Osteocyte (in vitro differentiated cells): Measurements from ENCODE around the gene ZBED1. TPM values are rescaled to one million over a fixed set of nuclear protein-coding genes. Genes with fewer than 3 reads are reported as not detected.
"Not testable (repeated sequence)": the region's sequence is repeated elsewhere in the genome, so short reads cannot be mapped to it uniquely, and the experiment has no call there.

Experiments used
- DNase-seq: peaks from one replicate; pipeline ENCODE4 v3.0.0; 2021; ENCODE audit warnings: mixed read lengths; ENCODE audit not compliant: unreplicated experiment; ENCODE audit errors: extremely low spot score
- H3K27ac Mint-ChIP-seq: one replicate; pipeline ENCODE4 v1.8.0; 2021; ENCODE audit warnings: mild to moderate bottlenecking, mixed read lengths; ENCODE audit not compliant: unreplicated experiment
- H3K27me3 Mint-ChIP-seq: one replicate; pipeline ENCODE4 v1.8.0; 2021; ENCODE audit warnings: mixed read lengths; ENCODE audit not compliant: unreplicated experiment
- H3K36me3 Mint-ChIP-seq: one replicate; pipeline ENCODE4 v1.8.0; 2021; ENCODE audit warnings: mixed read lengths; ENCODE audit not compliant: unreplicated experiment
- H3K4me1 Mint-ChIP-seq: one replicate; pipeline ENCODE4 v1.8.0; 2021; ENCODE audit warnings: mixed read lengths; ENCODE audit not compliant: unreplicated experiment
- H3K4me3 Mint-ChIP-seq: one replicate; pipeline ENCODE4 v1.8.0; 2021; ENCODE audit warnings: mild to moderate bottlenecking, moderate library complexity, mixed read lengths; ENCODE audit not compliant: unreplicated experiment
- H3K9me3 Mint-ChIP-seq: one replicate; pipeline ENCODE4 v1.8.0; 2021; ENCODE audit warnings: mixed read lengths; ENCODE audit not compliant: unreplicated experiment
- total RNA-seq: library from RNA; stranded (reverse); gene quantifications from 2 replicates; pipeline ENCODE4 v1.2.1, GENCODE V29; 2021
- TF ChIP-seq, protein P1 (sequence below): fragments of 200-600 bp; sonication (generic); IDR thresholded peaks from 2 replicates; pipeline ENCODE4 v1.5.0; 2021; ENCODE audit warnings: antibody characterized with exemption, mild to moderate bottlenecking, moderate library complexity

ZBED1 gene
- total RNA-seq, 1 donor from 2014 or later = 56.4 TPM

DNA sequence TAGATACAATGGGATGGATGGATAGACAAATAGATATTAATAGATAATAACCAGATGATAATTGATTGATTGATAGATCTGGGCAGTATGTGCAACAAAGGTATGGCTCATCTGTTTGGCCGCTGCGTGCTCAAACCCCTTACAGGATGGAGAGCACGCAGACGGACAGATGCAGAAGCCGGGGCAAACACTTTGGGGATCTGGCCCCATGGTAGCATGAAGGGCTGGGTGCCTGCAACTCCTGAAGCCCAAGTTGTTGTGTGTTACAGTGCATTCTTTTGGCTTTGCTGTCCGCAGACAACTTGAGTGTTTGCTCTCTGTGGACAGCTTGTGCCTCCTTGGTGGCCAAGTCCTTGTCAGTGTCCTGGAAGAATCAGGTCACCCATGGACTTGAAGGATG, 10.6 kb upstream of the ZBED1 start:
- no peaks in the 10 kb centered on the region for H3K36me3 Mint-ChIP-seq
- TF ChIP-seq, protein P1, sequence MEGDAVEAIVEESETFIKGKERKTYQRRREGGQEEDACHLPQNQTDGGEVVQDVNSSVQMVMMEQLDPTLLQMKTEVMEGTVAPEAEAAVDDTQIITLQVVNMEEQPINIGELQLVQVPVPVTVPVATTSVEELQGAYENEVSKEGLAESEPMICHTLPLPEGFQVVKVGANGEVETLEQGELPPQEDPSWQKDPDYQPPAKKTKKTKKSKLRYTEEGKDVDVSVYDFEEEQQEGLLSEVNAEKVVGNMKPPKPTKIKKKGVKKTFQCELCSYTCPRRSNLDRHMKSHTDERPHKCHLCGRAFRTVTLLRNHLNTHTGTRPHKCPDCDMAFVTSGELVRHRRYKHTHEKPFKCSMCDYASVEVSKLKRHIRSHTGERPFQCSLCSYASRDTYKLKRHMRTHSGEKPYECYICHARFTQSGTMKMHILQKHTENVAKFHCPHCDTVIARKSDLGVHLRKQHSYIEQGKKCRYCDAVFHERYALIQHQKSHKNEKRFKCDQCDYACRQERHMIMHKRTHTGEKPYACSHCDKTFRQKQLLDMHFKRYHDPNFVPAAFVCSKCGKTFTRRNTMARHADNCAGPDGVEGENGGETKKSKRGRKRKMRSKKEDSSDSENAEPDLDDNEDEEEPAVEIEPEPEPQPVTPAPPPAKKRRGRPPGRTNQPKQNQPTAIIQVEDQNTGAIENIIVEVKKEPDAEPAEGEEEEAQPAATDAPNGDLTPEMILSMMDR = no peak
- peaks cover 2% of the 10 kb centered on the region for H3K4me1 Mint-ChIP-seq
- DNase-seq = no peak
- no peak overlapping the region for H3K27ac Mint-ChIP-seq
- H3K4me3 Mint-ChIP-seq = no peak overlapping the region
- no peaks in the 10 kb centered on the region for H3K9me3 Mint-ChIP-seq
- H3K27me3 Mint-ChIP-seq = peaks cover 33% of the 10 kb centered on the region

DNA sequence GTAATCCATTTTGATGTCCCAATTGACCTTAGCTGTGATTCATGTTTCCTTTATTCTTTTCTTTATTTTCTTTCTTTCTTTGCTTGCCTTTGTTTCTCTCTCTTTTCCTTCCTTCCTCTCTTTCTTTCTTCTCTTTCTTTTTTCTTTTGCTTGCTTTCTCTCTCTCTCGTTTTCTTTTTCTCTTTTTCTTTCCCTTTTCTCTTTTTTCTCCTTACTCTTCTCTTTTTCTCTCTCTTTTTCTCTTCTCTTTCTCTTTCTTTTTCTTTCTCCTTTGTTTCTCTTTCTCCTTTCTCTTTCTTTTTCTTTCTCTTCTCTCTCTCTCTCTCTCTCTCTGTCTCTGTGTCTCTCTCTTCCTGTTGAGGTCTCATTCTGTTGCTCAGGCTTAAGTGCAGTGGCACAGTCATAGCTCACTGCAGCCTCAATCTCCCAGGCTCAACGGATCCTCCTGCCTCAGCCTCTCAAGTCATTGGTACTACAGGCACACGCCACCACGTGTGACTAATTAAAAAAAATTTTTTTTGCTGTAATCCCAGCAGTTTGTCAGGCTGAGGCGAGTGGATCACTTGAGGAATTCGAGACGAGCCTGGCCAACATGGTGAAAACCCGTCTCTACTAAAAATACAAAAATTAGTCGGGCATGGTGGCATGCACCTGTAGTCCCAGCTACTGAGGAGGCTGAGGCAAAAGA, 8.0 kb upstream of the ZBED1 start:
- TF ChIP-seq, protein P1 = no peak
- no peak for DNase-seq

DNA sequence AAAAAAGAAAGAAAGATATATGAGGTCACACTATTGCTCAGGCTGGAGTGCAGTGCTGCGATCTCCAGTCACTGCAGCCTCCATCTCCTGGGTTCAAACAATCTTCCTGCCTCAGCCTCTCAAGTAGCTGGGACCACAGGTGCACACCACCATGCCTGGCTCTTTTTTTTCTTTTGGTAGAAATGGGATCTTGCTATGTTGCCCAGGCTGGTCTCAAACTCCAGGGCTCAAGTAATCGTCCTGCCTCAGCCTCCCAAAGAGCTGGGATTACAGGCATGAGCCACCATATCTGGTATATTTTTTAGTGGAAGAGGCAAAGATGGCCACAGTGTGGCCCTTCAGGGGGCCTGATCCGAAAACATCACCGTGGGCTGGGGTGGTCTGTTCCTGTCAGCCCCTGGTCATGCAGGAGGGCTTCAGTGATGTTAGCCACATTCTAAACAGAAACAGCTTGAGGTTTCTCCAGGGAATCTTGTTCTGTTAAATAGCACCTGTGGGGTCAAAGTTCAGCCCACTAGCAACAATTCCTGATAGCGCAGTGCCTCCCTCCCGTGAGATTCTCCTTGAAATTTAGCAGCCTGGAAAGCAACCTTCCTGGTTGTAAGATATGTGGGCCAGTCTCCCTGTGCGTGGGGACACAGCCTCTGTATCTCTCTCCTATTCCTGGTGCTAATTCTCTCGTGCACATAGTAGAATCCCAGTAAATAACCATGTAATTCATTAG, 7.3 kb upstream of the ZBED1 start:
- H3K9me3 Mint-ChIP-seq = no peaks in the 10 kb centered on the region
- H3K27me3 Mint-ChIP-seq = peaks cover 19% of the 10 kb centered on the region
- no peaks in the 10 kb centered on the region for H3K36me3 Mint-ChIP-seq
- TF ChIP-seq, protein P1 = no peak
- peaks cover 2% of the 10 kb centered on the region for H3K4me1 Mint-ChIP-seq
- no peak for DNase-seq
- no peak overlapping the region for H3K4me3 Mint-ChIP-seq
- no peak overlapping the region for H3K27ac Mint-ChIP-seq

More for the DNA sequence above, 8.0 kb upstream of the ZBED1 start:
- H3K27me3 Mint-ChIP-seq = peaks cover 19% of the 10 kb centered on the region
- no peak overlapping the region for H3K27ac Mint-ChIP-seq
- no peaks in the 10 kb centered on the region for H3K9me3 Mint-ChIP-seq
- no peaks in the 10 kb centered on the region for H3K36me3 Mint-ChIP-seq
- no peak overlapping the region for H3K4me3 Mint-ChIP-seq
- peaks cover 2% of the 10 kb centered on the region for H3K4me1 Mint-ChIP-seq

DNA sequence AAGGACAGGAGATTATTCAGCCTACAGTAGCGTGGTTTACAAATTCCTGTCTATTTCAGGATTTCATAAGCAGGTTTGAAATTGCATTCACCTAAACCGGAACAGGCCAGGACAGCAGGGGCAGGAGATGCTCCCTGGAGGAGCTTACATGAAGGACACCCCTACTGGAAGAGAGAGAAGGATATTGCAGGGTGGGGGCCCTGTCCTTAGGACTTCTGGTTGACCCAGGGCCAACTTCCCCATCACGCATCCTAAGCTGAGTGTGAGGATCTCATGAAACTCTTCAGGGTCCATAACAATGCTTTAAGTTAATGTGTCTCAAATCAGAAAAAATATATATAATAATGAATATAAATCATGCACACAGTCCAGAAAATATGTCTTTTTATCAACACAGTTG, 6.4 kb upstream of the ZBED1 start:
- Mint-ChIP-seq H3K27me3 (peaks cover 18% of the 10 kb centered on the region), H3K9me3 (no peaks in the 10 kb centered on the region), H3K36me3 (no peaks in the 10 kb centered on the region), H3K4me1 (peaks cover 2% of the 10 kb centered on the region), H3K27ac (no peak overlapping the region), H3K4me3 (no peak overlapping the region)
- DNase-seq = no peak
- TF ChIP-seq, protein P1 = no peak

DNA sequence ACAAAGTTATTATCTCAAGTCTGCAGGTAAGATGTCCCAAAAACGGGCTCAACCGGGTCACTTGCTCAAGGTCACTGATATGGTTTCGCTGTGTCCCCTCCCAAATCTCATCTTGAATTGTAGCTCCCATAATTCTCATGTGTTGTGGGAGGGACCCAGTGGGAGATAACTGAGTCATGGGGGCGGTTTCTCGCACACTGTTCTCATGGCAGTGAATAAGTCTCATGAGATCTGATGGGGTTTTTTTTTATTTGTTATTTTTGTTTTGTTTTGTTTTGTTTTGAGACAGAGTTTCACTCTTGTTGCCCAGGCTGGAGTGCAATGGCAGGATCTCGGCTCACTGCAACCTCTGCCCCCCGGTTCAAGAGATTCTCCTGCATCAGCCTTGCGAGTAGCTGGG, 4.6 kb upstream of the ZBED1 start:
- not testable (repeated sequence) for H3K27me3 Mint-ChIP-seq, H3K36me3 Mint-ChIP-seq, H3K4me3 Mint-ChIP-seq, H3K27ac Mint-ChIP-seq, H3K4me1 Mint-ChIP-seq, H3K9me3 Mint-ChIP-seq, DNase-seq
